ENCODE results near the gene HOXA10. TPM values are rescaled to one million over a fixed set of nuclear protein-coding genes. Genes with fewer than 3 reads are reported as not detected.

Gene HOXA10
- total RNA-seq, 1 experiment from 2014 or later = not detected

- no TSS peak for BruUV-seq (replicated peaks)
- Histone ChIP-seq H3K36me3 (ENCODE audit: insufficient read depth, low read length, poor library complexity, severe bottlenecking) (no peaks in the 10 kb centered on the region), H3K4me3 (ENCODE audit: low read depth, low read length, poor library complexity, severe bottlenecking) (no peak overlapping the region), H3K27ac (ENCODE audit: low read depth, low read length, poor library complexity, severe bottlenecking) (no peak overlapping the region), H3K9me3 (ENCODE audit: low read depth, low read length, poor library complexity, severe bottlenecking) (no peaks in the 10 kb centered on the region), H3K4me1 (ENCODE audit: insufficient read depth, low read length, poor library complexity, severe bottlenecking) (no peaks in the 10 kb centered on the region), H3K27me3 (replicated peaks; ENCODE audit: insufficient read depth, low read depth, low read length, poor library complexity) (peaks cover 98% of the 10 kb centered on the region)
- DNase-seq (ENCODE audit: low spot score) = no peak
- intact Hi-C loops (cut with micrococcal nuclease; ENCODE audit: unreplicated experiment) = no loop called here
- ChIA-PET CTCF (no interaction called here), POLR2A (ENCODE audit: low non-redundant PET) (no interaction called here)
- no peak for TF ChIP-seq EZH2 (IDR thresholded peaks at IDR 0.05; ENCODE audit: borderline replicate concordance, low read depth, low read length, poor library complexity, severe bottlenecking)
- TF ChIP-seq CTCF (conservative IDR thresholded peaks at IDR 0.05; ENCODE audit: low read depth, low read length) = no peak
These were observed 7.7 kb upstream of the HOXA10 start for GRCh38 chr7:27181795-27182275.

- Histone ChIP-seq H3K36me3 (ENCODE audit: insufficient read depth, low read length, poor library complexity, severe bottlenecking) (no peaks in the 10 kb centered on the region), H3K27ac (ENCODE audit: low read depth, low read length, poor library complexity, severe bottlenecking) (no peak overlapping the region), H3K27me3 (replicated peaks; ENCODE audit: insufficient read depth, low read depth, low read length, poor library complexity) (peaks cover 95% of the 10 kb centered on the region), H3K4me1 (ENCODE audit: insufficient read depth, low read length, poor library complexity, severe bottlenecking) (no peaks in the 10 kb centered on the region), H3K9me3 (ENCODE audit: low read depth, low read length, poor library complexity, severe bottlenecking) (no peaks in the 10 kb centered on the region), H3K4me3 (ENCODE audit: low read depth, low read length, poor library complexity, severe bottlenecking) (no peak overlapping the region)
- intact Hi-C loops (cut with micrococcal nuclease; ENCODE audit: unreplicated experiment) = no loop called here
- DNase-seq (ENCODE audit: low spot score) = no peak
- POLR2A ChIA-PET (ENCODE audit: low non-redundant PET) = no interaction called here
- CTCF ChIA-PET = interaction anchor here (0.6 to 0.7 kb wide), 2 partner anchors 16 to 504 kb away, joined by 4 to 9 read pairs; no protein-coding TSS in a partner anchor
- no TSS peak for BruUV-seq (replicated peaks)
- TF ChIP-seq CTCF (conservative IDR thresholded peaks at IDR 0.05; ENCODE audit: low read depth, low read length) (no peak), EZH2 (IDR thresholded peaks at IDR 0.05; ENCODE audit: borderline replicate concordance, low read depth, low read length, poor library complexity, severe bottlenecking) (no peak)
These were observed 6.6 kb upstream of the HOXA10 start for GRCh38 chr7:27180431-27181420.

GRCh38 chr7:27179503-27180430, 5.6 kb upstream of the HOXA10 start:
- POLR2A ChIA-PET (ENCODE audit: low non-redundant PET) = no interaction called here
- no TSS peak for BruUV-seq (replicated peaks)
- Histone ChIP-seq H3K27ac (ENCODE audit: low read depth, low read length, poor library complexity, severe bottlenecking) (no peak overlapping the region), H3K9me3 (ENCODE audit: low read depth, low read length, poor library complexity, severe bottlenecking) (no peaks in the 10 kb centered on the region), H3K4me3 (ENCODE audit: low read depth, low read length, poor library complexity, severe bottlenecking) (peak overlapping the region; percentile 27), H3K27me3 (replicated peaks; ENCODE audit: insufficient read depth, low read depth, low read length, poor library complexity) (peaks cover 95% of the 10 kb centered on the region), H3K36me3 (ENCODE audit: insufficient read depth, low read length, poor library complexity, severe bottlenecking) (no peaks in the 10 kb centered on the region), H3K4me1 (ENCODE audit: insufficient read depth, low read length, poor library complexity, severe bottlenecking) (no peaks in the 10 kb centered on the region)
- TF ChIP-seq CTCF (conservative IDR thresholded peaks at IDR 0.05; ENCODE audit: low read depth, low read length) (peak; percentile 94), EZH2 (IDR thresholded peaks at IDR 0.05; ENCODE audit: borderline replicate concordance, low read depth, low read length, poor library complexity, severe bottlenecking) (no peak)
- CTCF ChIA-PET = interaction anchor here (0.6 to 0.7 kb wide), 2 partner anchors 17 to 503 kb away, joined by 4 to 9 read pairs; no protein-coding TSS in a partner anchor
- DNase-seq (ENCODE audit: low spot score) = peak; percentile 72
- intact Hi-C loops (cut with micrococcal nuclease; ENCODE audit: unreplicated experiment) = no loop called here
